WERI-Rb-1 (cell line): Measurements from ENCODE around the gene MIDN.

Experiments used
- DNase-seq: peaks from one replicate; pipeline ENCODE4 v3.0.0-alpha.2; 2020
- H3K27ac ChIP-seq: fragments of 250-450 bp; sonication (Bioruptor Pico); 2 replicates; pipeline ENCODE4 v1.5.1; 2020; ENCODE audit warnings: mild to moderate bottlenecking, moderate library complexity
- H3K27me3 ChIP-seq: fragments of 250-450 bp; sonication (Bioruptor Pico); 2 replicates; pipeline ENCODE4 v1.5.1; 2021; ENCODE audit warnings: mild to moderate bottlenecking, low read depth, moderate library complexity; ENCODE audit not compliant: insufficient read depth, severe bottlenecking
- H3K36me3 ChIP-seq: fragments of 250-450 bp; sonication (Bioruptor Pico); 2 replicates; pipeline ENCODE4 v1.5.1; 2020; ENCODE audit warnings: mild to moderate bottlenecking, moderate library complexity
- H3K4me3 ChIP-seq: 2 replicates; pipeline ENCODE4 v1.5.1; 2011; ENCODE audit warnings: low read depth, mild to moderate bottlenecking, control low read depth, low read length
- H3K9me3 ChIP-seq: fragments of 250-450 bp; sonication (Bioruptor Pico); 2 replicates; pipeline ENCODE4 v1.5.1; 2021; ENCODE audit warnings: mild to moderate bottlenecking, moderate library complexity; ENCODE audit not compliant: severe bottlenecking
- TF ChIP-seq, protein P1 (sequence below): IDR thresholded peaks from 2 replicates; pipeline ENCODE4 v1.5.1; 2011; ENCODE audit warnings: low read depth, mild to moderate bottlenecking, control low read depth, inconsistent platforms, low read length

Gene MIDN

DNA sequence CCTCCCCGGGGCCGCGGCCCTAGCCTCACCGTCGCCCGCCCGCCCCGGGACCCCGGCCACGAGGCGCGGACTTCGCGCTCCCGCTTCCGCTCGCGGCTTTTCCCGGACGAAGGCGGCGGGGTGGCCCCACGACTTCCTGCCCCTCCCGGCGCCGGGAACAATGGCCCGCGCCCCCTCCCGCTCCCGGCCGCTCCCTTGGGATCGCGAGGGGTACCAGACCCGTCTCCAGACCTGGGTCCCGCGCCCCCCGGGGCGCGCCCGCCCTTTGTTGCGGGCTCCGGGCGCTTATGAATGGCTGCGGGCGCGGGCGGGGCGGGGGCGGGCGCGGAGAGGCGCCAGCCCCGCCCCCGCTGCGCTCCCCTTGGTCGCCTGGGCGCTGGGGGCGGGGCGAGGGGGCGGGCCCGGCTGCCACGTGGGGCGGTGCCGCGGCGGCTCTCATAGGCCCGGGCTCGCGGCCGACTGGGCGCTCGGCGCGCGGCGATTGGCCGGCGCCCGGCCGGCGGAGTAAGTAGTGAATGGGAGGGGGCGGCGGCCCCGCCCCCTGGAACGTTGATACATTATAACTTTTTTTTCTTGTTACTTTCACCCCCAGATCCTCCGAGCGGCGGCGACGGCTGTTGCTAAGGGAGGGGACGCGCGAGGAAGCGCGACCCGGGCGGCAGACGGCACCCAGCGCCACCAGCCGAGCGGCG lies 1.1 kb downstream of the MIDN start:
- peaks cover 42% of the 10 kb centered on the region for H3K36me3 ChIP-seq
- peak; percentile 91 for DNase-seq

DNA sequence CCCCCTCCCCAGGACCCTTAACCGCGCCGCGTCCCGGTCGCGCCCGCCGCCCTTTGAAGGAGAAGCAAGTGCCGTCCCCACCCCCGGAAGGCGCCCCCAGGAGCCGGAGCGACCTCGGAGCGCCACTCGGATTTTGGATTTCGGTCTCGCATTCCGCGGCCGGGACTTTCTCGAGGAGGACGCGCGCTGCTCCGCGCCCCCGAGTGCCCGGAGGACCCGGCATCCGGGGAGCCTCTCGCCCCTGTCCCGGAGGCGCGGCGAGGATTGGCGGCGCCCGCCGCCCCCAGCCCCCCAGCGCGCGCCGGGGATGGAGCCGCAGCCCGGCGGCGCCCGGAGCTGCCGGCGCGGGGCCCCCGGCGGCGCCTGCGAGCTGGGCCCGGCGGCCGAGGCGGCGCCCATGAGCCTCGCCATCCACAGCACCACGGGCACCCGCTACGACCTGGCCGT lies 1.6 kb downstream of the MIDN start:
- peak overlapping the region; percentile 91 for H3K27ac ChIP-seq
- no peaks in the 10 kb centered on the region for H3K9me3 ChIP-seq
- TF ChIP-seq, protein P1, sequence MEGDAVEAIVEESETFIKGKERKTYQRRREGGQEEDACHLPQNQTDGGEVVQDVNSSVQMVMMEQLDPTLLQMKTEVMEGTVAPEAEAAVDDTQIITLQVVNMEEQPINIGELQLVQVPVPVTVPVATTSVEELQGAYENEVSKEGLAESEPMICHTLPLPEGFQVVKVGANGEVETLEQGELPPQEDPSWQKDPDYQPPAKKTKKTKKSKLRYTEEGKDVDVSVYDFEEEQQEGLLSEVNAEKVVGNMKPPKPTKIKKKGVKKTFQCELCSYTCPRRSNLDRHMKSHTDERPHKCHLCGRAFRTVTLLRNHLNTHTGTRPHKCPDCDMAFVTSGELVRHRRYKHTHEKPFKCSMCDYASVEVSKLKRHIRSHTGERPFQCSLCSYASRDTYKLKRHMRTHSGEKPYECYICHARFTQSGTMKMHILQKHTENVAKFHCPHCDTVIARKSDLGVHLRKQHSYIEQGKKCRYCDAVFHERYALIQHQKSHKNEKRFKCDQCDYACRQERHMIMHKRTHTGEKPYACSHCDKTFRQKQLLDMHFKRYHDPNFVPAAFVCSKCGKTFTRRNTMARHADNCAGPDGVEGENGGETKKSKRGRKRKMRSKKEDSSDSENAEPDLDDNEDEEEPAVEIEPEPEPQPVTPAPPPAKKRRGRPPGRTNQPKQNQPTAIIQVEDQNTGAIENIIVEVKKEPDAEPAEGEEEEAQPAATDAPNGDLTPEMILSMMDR: no peak
- no peaks in the 10 kb centered on the region for H3K27me3 ChIP-seq
- peak overlapping the region; percentile 83 for H3K4me3 ChIP-seq
- no peak for DNase-seq
- H3K36me3 ChIP-seq: peaks cover 47% of the 10 kb centered on the region

More for the DNA sequence above, 1.1 kb downstream of the MIDN start:
- Histone ChIP-seq H3K9me3 (no peaks in the 10 kb centered on the region), H3K4me3 (peak overlapping the region; percentile 83), H3K27me3 (no peaks in the 10 kb centered on the region), H3K27ac (peak overlapping the region; percentile 100)
- TF ChIP-seq, protein P1: no peak

DNA sequence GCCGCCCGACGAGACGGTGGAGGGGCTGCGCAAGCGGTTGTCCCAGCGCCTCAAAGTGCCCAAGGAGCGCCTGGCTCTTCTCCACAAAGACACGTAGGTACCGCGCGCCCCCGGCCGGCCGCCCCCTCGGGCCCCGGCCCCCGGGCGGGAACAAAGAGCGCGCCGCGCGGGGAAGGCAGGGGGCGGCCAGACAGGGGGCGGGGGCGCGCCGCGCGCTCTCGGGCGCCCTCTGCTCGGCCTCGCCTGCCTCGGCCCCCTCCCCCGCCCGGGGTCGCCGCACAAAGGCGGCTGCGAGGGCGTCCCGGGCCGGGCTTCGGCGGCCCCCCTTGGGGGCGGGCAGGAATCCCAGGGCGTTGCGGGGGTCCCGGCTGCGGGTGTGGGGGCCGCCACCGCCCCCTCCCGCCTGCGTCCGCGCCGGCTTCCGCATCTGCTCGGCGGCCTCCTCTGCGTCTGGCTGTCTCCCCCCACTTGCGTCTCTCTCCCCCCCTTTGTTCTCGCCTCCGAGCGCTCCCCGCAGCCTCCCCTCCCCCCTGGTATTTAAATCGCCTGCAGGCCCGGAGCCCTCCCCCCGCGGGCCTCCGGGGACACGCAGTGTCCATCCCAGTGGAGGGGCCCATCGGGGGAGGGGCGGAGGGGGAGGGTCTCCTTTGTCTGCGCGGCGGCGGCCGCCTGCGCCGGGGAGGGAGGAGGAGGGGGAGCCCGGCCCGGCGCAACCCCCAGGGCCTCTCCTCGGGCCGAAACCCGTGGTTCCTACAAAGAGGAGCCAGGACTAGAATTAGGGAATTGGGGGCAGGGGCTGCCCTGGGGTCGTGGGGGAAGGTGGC lies 2.3 kb downstream of the MIDN start:
- H3K36me3 ChIP-seq: peaks cover 54% of the 10 kb centered on the region
- H3K4me3 ChIP-seq: peak overlapping the region; percentile 83
- H3K9me3 ChIP-seq: no peaks in the 10 kb centered on the region
- TF ChIP-seq, protein P1: no peak
- H3K27ac ChIP-seq: peak overlapping the region; percentile 91
- H3K27me3 ChIP-seq: no peaks in the 10 kb centered on the region
- peak; percentile 85 for DNase-seq

DNA sequence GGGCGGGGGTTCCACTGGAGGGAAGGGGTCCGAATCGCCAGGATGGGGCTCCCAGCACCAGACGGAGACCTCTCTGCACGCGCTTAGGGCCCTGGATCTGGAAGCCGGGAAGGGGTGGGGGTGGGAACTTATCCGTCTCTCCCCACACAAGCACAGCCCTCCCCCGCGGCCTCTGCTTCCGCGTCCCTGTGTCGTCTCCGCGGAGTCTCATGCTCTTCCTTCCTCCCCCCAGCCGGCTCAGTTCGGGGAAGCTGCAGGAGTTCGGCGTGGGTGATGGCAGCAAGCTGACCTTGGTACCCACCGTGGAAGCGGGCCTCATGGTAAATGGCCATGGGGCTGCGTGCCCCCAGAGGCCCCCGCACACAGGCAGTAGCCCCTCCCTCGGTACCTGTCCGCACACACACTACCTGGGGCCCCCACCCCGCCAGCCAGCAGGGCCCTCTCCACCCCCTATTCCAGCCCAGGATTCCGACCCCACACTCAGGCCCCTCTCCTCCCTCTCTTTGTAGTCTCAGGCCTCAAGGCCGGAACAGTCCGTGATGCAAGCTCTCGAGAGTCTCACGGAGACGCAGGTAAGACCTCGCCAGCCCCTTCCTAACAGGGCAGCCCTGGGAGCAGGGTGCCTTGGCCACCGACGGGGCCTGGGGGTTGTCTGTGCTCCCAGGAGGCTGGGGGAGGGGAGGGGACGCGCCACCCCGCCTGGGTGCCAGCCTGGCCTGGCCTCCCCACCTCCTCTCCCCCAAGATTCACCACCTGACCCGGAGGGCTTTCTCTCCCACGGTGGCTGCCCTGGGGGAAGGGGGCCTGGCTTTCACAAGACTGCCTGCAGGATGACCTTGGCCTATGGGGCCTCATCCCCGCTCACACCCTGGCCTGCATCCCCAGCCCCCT lies 3.2 kb downstream of the MIDN start:
- TF ChIP-seq, protein P1: no peak
- no peaks in the 10 kb centered on the region for H3K9me3 ChIP-seq
- DNase-seq: peak; percentile 68
- H3K36me3 ChIP-seq: peaks cover 61% of the 10 kb centered on the region
- H3K27ac ChIP-seq: peak overlapping the region; percentile 91
- H3K27me3 ChIP-seq: no peaks in the 10 kb centered on the region
- peak overlapping the region; percentile 83 for H3K4me3 ChIP-seq

DNA sequence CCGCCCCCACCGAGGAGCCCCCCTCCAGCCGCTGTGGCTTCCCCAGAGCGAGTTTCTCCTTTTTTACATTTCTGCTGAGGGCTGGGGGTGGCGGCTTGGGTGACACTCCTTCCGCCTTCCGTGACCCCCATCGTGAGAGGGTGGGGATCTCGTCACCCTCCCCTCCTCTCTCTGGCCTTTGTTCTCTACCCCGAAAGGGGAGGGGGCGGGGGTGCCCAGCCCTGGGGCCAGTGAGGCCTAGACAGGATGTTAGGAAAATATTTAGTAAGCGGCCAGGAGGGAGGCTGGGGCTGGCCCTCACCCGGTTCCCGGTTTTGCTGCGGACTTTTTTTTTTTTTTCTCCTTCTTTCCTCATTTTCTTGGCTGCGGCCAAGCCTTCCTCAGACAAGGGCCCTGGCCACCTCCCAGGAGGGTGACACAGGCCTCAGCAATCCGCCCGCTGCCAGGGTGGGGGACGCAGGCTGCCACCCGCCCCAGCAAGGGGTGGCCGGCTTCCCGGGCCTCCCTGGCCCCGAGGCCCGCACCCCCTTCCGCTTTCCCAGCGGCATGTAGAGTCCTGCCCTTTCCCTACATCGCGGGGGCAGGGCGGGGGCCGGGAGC lies 3.9 kb downstream of the MIDN start:
- no peaks in the 10 kb centered on the region for H3K9me3 ChIP-seq
- DNase-seq: no peak
- peaks cover 68% of the 10 kb centered on the region for H3K36me3 ChIP-seq
- TF ChIP-seq, protein P1: no peak
- H3K27me3 ChIP-seq: no peaks in the 10 kb centered on the region
- peak overlapping the region; percentile 16; the same call in 1 of the 2 replicates for H3K27ac ChIP-seq
- H3K4me3 ChIP-seq: no peak overlapping the region
